Measurements from ENCODE around the gene ADCYAP1R1. TPM values are rescaled to one million over a fixed set of nuclear protein-coding genes. Genes with fewer than 3 reads are reported as not detected.

ADCYAP1R1 gene
- total and polyA plus RNA-seq, 2 of the 8 experiments (the other 6 are each of a cell fraction or from before 2014, with no cell fraction given): 14.4 to 14.6 TPM

GRCh38 chr7:31146030-31146429, 93.9 kb downstream of the ADCYAP1R1 start:
- no peaks in the 10 kb centered on the region for H3K27me3 ChIP-seq (replicated peaks in 1 of 4; ENCODE audit: control insufficient read depth in 3 of 4, extremely low read depth in 1 of 4, insufficient read depth in 3 of 4, low read length in 3 of 4)
- H4K91ac ChIP-seq (replicated peaks; ENCODE audit: insufficient read length, low read length): no peak overlapping the region
- H3K9ac ChIP-seq (replicated peaks in 1 of 4; ENCODE audit: extremely low read depth in 1 of 4, low read depth in 3 of 4, low read length in 3 of 4): no peak overlapping the region
- no peak overlapping the region for H3K27ac ChIP-seq (ENCODE audit: low read depth, low read length)
- FAIRE-seq: no peak
- H2BK5ac ChIP-seq (ENCODE audit: low read depth, low read length): no peak overlapping the region
- H3K4me2 ChIP-seq (ENCODE audit: insufficient read depth in 1 of 2, low read depth in 2 of 2, low read length in 2 of 2): no peak overlapping the region
- H3K4me1 ChIP-seq (replicated peaks in 1 of 4; ENCODE audit: control insufficient read depth in 3 of 4, insufficient read depth in 4 of 4, low read length in 3 of 4): no peaks in the 10 kb centered on the region
- no peak overlapping the region for H4K5ac ChIP-seq (ENCODE audit: insufficient read length, low read depth, low read length)
- H2AK5ac ChIP-seq (ENCODE audit: low read depth, low read length): no peak overlapping the region
- ChIA-PET POLR2A (ENCODE audit: partially characterized antibody) (no interaction called here), CTCF (ENCODE audit: partially characterized antibody) (interaction anchor here (0.7 to 2.0 kb wide), 9 partner anchors 12 to 591 kb away, joined by 3 to 9 read pairs (median 4); no protein-coding TSS in a partner anchor)
- no peak overlapping the region for H4K8ac ChIP-seq (ENCODE audit: extremely low read depth, insufficient read depth, low read length)
- no peak overlapping the region for H3K56ac ChIP-seq (replicated peaks; ENCODE audit: insufficient read length, low read depth, low read length)
- H3K23ac ChIP-seq (ENCODE audit: insufficient read length): no peak overlapping the region
- H3K23me2 ChIP-seq (ENCODE audit: low read depth, low read length): no peaks in the 10 kb centered on the region
- H3K9me3 ChIP-seq (ENCODE audit: insufficient read depth in 2 of 2, low read depth in 1 of 2, low read length in 1 of 2): no peaks in the 10 kb centered on the region
- H2BK15ac ChIP-seq (ENCODE audit: low read length): no peak overlapping the region
- H2BK120ac ChIP-seq (replicated peaks; ENCODE audit: low read depth, low read length): no peak overlapping the region
- H3K18ac ChIP-seq (ENCODE audit: extremely low read depth, low read length): no peak overlapping the region
- H3K4me3 ChIP-seq (ENCODE audit: extremely low read depth in 1 of 4, insufficient read depth in 2 of 4, low read depth in 3 of 4, low read length in 4 of 4): no peak overlapping the region
- 83% methylated on average over 1 of the region's 1 CpG; no CpG with 5 or more reads in 1 of the 2 experiments for WGBS, 2 experiments (ENCODE audit: extremely low coverage in 1 of 2, insufficient coverage in 1 of 2, insufficient read length in 1 of 2, insufficient replicate concordance in 2 of 2, low coverage in 1 of 2, low lambda C conversion rate in 2 of 2, missing lambda C conversion rate in 1 of 2)
- no peak overlapping the region for H3K14ac ChIP-seq (ENCODE audit: insufficient read length)
- no peaks in the 10 kb centered on the region for H3K79me1 ChIP-seq (ENCODE audit: low read depth, low read length)
- no peaks in the 10 kb centered on the region for H3K36me3 ChIP-seq (ENCODE audit: control insufficient read depth in 2 of 4, insufficient read depth in 4 of 4, low read length in 3 of 4)
- H4K20me1 ChIP-seq (replicated peaks in 1 of 2; ENCODE audit: control insufficient read depth in 1 of 2, insufficient read depth in 2 of 2, low read length in 2 of 2): no peaks in the 10 kb centered on the region
- no peak overlapping the region for H3K4ac ChIP-seq (replicated peaks; ENCODE audit: insufficient read length, low read depth, low read length)
- no peak overlapping the region for H2BK20ac ChIP-seq (ENCODE audit: low read length)
- H2AFZ ChIP-seq (ENCODE audit: low read length): no peak overlapping the region; the same call in 1 of the 2 replicates
- H2BK12ac ChIP-seq (ENCODE audit: low read depth, low read length): no peak overlapping the region
- TF ChIP-seq ZNF274 (IDR thresholded peaks at IDR 0.05; ENCODE audit: borderline replicate concordance, extremely low read depth, low read length) (no peak), TEAD4 (IDR thresholded peaks at IDR 0.05; ENCODE audit: low read depth, low read length) (no peak), MAFK (IDR thresholded peaks at IDR 0.05; ENCODE audit: low read depth, low read length) (no peak), CHD1 (IDR thresholded peaks at IDR 0.05; ENCODE audit: low read depth, low read length) (no peak), RXRA (IDR thresholded peaks at IDR 0.05; ENCODE audit: insufficient read depth, low read depth, low read length) (no peak), EZH2 (IDR thresholded peaks at IDR 0.05; ENCODE audit: low read depth, low read length, severe bottlenecking) (no peak), NANOG (IDR thresholded peaks at IDR 0.05; ENCODE audit: insufficient read depth, low read depth, low read length, poor library complexity, severe bottlenecking) (no peak), NRF1 (IDR thresholded peaks at IDR 0.05; ENCODE audit: low read depth, low read length) (no peak), FOSL1 (IDR thresholded peaks at IDR 0.05; ENCODE audit: insufficient read depth, low read depth, low read length) (no peak), POLR2AphosphoS5 (IDR thresholded peaks at IDR 0.05; ENCODE audit: low read depth, low read length) (no peak), RAD21 (IDR thresholded peaks at IDR 0.05 in 1 of 2, conservative IDR thresholded peaks at IDR 0.05 in 1 of 2; ENCODE audit: low read depth in 2 of 2, low read length in 2 of 2) (no peak), TBP (IDR thresholded peaks at IDR 0.05; ENCODE audit: low read depth, low read length) (no peak), USF2 (IDR thresholded peaks at IDR 0.05; ENCODE audit: low read length) (no peak)
- DNase-seq (ENCODE audit: low read depth in 1 of 2, low spot score in 2 of 2): no peak
- no peaks in the 10 kb centered on the region for H3K79me2 ChIP-seq (ENCODE audit: control insufficient read depth in 1 of 2, insufficient read depth in 2 of 2, low read length in 2 of 2)
